GM10266 (cell line): ENCODE data around the gene ARHGAP27.

ENCODE experiments used
- DNase-seq: peaks from one replicate; pipeline ENCODE4 v3.0.0; 2012; ENCODE audit errors: extremely low spot score
- TF ChIP-seq, protein P1 (sequence below): IDR thresholded peaks from 2 replicates; pipeline ENCODE4 v1.5.1; 2012; ENCODE audit warnings: mild to moderate bottlenecking, low read depth; ENCODE audit not compliant: control insufficient read depth, insufficient read depth; ENCODE audit errors: missing control alignments

ARHGAP27 gene

DNA sequence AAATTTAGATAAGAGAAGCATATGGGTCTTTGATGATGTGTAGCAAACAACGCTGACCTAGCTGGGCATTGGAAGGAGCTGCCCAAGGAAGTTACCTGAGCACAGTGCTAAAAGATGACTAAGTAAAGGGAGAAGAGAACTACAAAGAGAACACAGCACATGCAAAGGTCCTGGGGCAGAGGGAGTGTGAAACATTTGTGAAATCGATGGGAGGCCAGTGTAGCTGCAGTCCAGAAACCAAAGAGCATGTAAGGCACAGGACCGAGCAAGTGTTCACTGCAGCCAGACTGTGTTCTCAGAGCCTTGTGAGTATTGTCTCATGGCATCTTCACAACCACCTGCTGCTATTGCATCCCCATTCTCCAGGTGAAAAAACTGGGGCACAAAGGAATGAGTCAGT, 44.9 kb downstream of the ARHGAP27 start:
- TF ChIP-seq, protein P1, sequence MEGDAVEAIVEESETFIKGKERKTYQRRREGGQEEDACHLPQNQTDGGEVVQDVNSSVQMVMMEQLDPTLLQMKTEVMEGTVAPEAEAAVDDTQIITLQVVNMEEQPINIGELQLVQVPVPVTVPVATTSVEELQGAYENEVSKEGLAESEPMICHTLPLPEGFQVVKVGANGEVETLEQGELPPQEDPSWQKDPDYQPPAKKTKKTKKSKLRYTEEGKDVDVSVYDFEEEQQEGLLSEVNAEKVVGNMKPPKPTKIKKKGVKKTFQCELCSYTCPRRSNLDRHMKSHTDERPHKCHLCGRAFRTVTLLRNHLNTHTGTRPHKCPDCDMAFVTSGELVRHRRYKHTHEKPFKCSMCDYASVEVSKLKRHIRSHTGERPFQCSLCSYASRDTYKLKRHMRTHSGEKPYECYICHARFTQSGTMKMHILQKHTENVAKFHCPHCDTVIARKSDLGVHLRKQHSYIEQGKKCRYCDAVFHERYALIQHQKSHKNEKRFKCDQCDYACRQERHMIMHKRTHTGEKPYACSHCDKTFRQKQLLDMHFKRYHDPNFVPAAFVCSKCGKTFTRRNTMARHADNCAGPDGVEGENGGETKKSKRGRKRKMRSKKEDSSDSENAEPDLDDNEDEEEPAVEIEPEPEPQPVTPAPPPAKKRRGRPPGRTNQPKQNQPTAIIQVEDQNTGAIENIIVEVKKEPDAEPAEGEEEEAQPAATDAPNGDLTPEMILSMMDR: no peak
- no peak for DNase-seq

DNA sequence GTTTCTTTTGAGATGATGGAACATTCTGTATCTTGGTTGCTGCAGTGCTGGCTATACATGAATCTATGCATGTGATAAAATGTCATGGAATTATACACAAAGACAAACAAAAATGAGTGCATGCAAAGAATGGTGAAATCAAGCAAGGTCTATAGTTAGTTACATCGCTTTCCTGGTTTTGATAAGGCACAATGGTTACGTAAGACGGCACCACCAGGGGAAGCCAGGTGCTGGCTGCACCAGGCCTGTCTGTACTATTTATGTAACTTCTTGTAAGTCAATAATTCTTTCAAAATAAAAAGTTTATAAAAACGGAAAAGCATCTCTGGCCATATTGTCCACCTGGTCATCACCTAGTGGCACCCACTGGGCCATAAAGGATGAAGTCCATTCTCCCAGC, 46.5 kb downstream of the ARHGAP27 start:
- DNase-seq: no peak
- TF ChIP-seq, protein P1: no peak

DNA sequence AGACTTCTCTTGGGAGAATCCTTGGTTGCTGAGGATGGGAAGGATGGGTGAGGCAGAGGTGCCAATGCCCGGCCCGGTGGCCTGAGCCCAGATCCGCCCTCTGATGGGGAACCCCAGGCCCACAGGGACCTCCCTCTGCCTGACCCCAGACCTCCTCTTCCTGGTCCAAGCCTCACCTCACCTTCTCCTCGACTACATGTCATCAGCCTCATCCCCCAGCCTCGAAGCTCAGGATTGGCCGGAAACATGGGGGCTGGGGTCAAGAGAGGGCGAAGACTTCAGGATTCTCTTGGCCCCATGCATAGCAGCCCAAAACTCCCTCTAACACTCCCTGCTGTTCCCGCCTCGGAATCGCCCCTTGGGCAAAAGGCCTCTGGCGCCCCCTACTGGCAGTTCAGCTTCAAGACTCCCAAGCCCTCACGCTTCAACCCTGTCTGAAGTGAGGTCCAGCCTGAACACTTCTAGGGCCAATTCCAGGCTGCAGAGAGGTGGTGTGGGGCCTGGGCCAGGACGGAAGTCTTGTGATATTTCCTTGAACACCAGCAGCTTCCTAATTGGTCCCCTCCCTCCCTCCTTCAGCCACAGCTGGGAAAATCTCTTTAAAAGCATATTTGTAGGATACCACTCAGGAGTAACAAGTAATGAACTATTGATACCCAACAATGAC, 47.2 kb downstream of the ARHGAP27 start:
- TF ChIP-seq, protein P1: peak; percentile 94
- DNase-seq: peak; percentile 87

DNA sequence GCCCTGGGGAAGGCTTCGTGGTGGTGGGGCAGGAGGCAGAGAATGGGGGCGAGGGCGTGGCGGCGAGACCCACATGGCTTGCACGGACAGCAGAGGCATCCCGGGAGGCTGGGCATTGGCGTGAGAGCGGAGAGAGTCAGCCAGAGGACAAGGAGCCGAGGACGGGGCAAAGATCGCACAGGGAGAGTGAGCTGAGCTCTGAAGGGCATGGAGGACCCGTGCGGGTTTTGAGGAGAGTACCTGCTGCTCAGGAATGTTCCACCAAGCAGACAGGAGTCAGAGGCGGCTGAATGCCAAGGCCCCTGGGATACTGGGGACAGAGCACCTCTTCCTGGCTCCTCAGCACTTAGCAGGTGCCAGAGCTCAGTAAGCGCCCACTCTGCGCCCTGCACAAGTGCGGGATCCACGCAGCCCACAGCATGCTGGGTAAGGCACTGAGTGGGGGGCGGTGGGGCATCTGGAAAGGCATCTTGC, 47.8 kb downstream of the ARHGAP27 start:
- TF ChIP-seq, protein P1: no peak
- no peak for DNase-seq

DNA sequence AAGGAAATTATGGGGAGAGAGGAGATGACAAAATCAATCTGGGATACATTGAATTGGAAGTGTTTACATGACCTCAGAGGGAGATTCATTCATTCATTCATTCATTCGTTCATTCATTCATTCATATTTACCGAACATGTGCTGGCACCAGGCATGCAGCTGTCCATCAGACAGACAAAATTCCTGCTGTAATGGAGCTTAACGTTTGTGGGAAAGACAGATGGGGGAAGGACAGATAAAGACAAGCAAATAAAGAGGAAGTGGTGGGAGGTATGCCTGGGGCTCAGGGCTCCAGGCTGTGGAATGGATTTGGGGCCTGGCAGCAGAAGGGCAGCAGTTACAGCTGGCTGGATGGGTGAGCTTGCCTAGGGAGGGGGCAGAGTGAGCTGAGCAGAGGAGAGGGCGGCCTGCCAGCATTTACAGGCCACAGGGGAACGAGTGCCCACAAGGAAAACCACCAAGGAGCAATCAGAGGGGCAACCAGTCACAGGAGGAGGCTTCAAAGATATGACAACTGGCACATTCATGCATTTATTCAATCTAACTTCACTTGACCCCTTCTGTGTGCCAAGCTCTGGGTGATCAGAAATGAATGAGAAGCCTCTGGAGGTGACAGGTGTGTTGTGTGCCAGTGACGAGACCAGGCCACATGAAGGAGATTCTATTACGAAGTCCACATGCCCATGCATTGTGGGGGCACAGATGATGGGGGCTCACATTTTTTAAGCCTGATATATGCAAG, 48.5 kb downstream of the ARHGAP27 start:
- DNase-seq: no peak
- TF ChIP-seq, protein P1: no peak

DNA sequence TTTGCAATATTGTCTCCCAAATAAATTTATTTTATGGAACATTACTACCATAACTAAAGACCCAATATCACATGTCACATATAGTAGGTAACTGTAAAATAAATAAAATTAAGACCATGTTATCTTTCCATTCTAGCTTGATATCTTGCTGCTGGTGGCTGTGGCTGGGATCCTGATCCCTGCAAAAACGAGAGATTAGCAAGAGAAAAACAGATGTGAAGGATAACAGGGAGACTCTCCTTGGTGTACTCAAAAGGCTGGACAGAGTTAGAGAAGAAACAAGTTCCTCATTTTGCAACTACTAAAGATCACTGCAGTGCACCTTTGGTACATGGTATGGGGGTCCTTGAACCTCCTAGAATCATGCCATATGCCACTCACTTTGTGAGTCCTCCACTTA, 49.7 kb downstream of the ARHGAP27 start:
- TF ChIP-seq, protein P1: no peak
- no peak for DNase-seq

DNA sequence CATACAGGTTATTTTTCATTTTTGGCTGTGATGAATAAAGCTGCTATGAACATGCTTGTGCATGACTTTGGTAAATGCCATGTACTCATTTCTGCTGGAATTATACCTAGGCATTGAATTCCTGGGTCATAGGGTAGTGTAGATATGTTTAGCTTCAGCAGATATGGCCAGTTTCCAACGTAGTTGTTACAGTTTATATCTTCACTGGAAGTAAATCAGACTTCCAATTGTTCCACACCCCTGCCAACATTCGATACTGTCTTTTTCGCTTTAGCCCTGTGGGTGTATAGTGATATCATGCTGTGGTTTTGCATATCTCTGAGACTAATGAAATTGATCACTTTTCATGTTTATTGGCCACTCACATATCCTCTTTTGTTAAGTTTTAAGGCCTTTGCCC, 50.4 kb downstream of the ARHGAP27 start:
- DNase-seq: no peak
- TF ChIP-seq, protein P1: no peak
